Amniotic epithelial cell (primary cell): ENCODE results near the gene OIP5.
A peak's percentile ranks its signal among the peaks of the same experiment; 100 is the strongest.
"Not testable (repeated sequence)": the region's sequence is repeated elsewhere in the genome, so short reads cannot be mapped to it uniquely, and the experiment has no call there.

Experiments
- DNase-seq: peaks from one replicate; pipeline ENCODE4 v3.0.0-alpha.2; 2010; ENCODE audit warnings: low read depth

OIP5 gene

DNA sequence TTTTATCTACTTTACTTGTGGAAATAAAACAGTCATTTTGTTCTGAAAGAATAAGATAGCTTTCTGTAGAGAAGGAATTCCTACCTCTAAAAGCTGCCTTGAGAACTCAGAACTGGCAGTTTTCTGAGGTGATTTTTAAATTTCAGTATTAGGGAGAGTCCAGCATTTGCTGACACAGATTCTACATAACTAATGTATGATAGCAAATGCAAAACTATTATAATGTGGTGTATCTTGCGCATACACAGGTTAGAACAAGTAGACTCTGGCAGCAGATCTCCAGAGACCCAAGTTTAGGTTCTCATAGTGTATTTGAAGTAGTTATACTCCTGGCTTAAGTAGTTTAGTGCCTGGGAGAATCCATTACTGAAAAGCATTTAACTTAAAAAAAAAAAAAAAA is 30.8 kb downstream of the OIP5 start:
- DNase-seq = no peak

DNA sequence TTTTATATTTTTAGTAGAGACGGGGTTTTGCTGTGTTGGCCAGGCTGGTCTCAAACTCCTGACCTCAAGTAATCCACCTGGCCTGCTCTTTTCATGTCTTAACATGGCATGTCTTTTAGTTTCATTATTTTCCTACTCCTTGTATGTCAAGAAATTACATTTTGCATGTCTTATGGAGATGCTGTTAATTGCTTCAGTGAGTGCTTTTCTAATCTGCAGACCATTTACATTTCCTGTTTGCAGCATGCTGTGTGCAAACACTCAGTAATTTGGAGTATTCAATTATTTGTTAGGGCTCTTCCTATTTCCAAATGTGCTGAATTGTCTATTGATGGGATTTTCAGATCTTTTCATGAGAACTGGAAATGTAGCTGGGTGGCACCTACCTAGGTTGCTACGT is 31.3 kb downstream of the OIP5 start:
- not testable (repeated sequence) for DNase-seq

DNA sequence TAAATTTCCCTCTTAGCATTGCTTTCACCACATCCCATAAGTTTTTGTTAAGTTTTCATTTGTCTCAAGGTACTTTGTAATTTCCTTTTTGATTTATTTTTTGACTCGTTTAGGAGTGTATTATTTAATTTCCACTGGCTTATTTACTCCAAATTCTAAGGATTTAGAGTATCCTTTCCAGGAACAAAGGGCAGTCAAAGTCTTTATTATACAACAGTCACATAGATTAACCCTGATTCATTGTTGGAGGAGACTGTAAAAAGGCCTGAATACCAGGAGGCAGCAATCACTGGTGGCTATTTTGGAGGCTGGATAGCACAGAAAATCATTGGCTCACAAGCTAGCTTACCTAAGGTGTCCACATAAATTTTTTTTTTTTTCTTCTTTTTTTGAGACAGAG is 39.9 kb downstream of the OIP5 start:
- DNase-seq = no peak

DNA sequence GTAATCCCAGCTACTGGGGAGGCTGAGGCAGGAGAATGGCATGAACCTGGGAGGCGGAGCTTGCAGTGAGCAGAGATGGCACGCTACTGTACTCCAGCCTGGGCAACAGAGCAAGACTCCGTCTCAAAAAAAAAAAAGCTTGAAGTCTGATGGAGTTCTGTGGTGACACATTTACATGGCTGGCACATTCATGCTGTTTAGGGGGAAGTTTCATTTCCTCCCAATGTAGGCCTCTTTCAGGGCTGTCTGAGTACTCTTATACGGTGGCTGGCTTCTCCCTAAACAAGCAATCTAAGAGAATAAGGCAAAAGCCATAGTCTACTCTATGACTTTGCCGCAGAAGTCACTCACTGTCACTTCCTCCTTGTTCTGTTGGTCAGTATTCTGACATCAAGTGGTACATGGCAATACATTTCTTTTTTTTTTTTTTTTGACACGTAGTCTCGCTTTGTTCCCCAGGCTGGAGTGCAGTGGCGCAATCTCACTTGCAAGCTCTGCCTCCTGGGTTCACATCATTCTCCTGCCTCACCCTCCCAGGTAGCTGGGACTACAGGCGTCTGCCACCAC is 41.2 kb downstream of the OIP5 start:
- no peak for DNase-seq

DNA sequence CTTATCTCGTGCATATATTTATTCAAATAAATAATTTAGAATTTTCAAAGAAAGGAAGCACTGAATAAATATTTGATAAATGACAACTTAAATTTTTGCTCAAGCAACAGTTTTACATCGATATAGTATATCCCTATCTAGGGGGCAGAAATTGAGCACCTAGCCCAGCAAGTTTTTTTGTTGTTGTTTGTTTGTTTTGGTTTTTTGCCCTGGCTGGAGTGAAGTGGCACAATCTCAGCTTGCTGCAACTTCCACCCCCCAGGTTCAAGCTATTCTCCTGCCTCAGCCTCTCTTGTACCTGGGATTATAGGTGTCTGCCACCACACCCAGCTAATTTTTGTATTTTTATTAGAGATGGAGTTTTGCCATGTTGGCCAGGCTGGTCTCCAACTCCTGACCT is 42.4 kb downstream of the OIP5 start:
- DNase-seq = no peak

DNA sequence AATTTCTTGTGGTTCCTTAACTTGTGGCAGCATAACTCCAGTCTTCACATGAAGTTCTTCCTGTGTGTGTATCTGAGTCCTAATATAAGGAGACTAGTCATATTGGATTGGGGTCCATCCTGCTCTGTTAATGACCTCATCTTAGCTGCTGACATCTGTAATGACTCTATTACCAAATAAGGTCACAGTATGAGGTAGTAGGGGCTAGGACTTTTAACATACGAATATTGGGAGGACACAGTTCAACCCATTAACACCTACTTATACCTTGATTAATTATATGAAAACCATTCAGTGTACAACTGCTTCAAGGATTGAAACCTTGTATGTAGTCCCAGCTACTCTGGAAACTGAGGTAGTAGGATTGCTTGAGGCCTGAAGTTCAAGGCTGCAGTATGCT is 43.9 kb downstream of the OIP5 start:
- no peak for DNase-seq

DNA sequence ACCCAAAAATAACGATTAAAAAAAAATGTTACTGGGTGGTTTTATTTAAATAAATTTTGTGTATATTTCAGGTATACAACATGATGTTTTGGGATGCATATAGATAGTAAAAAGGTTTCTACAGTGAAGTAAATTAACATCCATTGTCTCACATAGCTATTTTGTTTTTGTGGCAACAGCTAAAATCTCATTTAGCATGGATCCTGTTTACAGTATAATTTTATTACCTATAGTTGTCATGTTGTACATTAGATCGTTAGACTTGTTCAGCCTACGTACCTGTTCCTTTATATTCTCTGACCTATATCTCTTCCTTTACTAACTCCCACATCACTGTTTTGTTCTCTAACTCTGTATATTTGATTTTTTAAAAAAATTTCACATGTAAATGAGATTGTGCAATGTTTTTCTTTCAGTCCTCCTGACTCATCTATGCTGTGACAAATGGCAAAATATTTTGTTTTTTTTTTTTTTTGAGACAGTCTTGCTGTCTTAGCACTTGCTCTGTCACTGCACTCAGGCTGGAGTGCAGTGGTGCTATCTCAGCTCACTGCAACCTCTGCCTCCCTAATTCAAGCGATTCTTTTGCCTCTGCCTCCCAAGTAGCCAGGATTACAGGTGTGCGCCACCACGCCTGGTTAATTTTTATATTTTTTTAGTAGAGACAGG is 45.6 kb downstream of the OIP5 start:
- DNase-seq = peak; percentile 59

DNA sequence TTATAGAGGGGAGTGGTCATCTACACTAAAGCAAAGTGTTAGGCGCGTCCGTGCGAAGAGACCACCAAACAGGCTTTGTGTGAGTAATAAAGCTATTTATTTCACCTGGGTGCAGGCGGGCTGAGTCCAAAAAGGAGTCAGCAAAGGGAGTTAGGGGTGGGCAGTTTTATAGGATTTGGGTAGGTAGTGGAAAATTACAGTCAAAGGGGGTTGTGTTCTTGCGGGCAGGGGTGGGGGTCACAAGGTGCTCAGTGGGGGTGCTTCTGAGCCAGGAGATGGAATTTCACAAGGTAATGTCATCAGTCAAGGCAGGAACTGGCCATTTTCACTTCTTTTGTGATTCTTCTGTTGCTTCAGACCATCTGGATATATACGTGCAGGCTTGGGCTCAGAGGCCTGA is 47.1 kb downstream of the OIP5 start:
- no peak for DNase-seq

DNA sequence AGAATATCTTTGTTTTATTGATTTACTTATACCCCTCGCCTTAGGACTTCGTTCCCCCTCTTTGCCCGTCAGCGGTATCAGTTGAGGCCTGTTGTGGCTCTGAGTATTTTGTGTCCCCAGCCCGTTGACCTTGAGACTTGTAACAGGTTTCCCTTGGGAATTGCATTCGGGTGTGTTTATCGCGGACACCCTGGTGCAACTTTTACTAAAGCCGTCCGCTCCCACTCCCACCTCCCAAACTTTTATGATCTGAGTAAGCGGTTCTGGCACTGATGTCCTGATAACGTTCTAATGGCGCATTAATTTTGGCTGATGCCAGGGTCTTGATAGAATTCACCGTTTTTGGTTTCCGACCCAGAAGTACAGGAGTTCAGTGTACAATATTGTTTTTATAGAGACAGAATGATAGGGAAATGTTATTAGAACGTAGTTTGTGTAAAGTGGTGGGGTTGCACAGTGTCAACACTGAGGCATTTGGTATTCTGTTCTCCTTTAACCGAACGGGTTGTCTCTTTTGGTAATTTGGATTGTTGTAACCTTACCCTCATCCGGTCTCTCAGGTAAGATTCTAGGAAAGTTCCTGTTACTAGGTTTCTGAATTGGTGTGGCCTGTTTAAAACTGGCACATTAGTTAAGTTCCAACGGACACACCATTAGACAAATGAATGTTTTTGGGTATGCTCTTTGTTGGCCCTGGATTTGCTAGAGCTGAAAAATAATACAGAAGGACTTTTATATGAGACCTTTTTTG is 47.8 kb downstream of the OIP5 start:
- peak; percentile 20 for DNase-seq

DNA sequence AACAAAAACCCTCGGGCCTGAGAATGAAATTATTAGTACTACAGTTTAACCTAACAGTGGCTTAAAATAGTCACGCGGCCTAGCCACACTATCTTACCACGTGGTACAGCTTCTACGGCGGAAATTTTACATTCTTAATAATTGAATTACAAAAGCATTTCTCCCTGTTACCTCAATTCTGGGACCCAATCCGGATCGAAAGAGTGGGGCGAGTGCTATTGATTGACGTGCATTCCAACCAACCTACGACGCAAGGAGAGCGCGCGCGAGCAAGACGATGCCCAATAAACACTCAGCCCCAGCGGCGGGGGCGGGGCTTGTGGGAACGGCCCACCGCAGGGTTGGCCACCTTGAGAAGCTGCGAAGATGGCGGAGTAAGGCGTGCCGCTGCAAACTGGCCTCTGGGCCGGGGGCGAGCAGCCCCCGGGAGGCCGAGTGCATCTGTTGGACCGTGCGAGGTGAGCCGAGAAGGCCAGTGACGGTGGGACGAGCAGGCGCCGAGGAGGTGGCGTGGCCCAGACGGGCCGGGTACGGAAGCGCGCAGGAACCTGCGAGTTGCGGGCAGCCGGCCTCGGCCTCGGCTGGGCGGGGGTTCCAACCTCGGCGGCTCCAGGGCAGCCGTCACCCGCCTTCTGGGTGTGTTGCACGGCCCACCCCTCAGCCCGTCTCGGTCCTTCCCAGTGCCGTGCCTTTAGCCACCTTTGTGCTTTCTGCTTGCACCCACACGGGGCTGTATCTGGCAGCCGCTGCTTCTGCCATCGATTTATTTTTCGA is 48.6 kb downstream of the OIP5 start:
- DNase-seq = peak; percentile 99

DNA sequence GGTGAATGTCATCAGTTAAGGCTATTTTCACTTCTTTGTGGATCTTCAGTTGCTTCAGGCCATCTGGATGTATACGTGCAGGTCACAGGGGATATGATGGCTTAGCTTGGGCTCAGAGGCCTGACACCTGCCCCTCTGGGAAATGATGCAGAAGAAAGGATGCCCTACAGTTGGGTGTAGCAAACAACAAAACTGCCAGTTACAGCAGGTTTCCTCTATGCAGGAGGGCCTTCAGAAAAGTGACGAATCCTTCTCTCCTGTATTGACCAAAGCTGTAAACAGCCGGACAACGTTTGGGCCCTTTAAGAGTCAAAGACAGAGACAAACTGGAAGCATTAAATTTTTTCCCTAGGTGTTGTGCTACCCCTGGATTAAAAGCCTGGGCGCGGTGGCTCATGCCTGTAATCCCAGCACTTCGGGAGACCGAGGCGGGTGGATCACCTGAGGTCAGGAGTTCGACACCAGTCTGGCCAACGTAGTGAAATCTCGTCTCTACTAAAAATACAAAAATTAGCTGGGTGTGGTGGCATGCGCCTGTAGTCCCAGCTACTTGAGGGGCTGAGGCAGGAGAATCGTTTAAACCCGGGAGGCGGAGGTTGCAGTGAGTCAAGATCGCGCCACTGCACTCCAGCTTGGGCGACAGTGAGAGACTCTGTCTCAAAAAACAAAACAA is 49.3 kb downstream of the OIP5 start:
- not testable (repeated sequence) for DNase-seq

DNA sequence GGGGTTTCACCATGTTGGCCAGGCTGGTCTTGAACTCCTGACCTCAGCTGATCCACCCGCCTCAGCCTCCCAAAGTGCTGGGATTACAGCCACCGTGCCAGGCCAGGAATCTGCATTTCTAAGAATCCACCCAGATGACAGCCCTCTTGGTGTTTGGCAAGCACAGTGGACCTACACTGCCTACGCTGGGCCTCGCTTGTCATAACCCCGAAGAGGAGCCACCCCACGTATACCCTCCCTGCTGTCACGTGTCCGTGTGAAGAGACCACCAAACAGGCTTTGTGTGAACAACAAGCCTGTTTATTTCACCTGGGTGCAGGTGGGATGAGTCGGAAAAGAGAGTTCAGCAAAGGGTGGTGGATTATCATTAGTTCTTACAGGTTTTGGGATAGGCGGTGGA is 50.0 kb downstream of the OIP5 start:
- DNase-seq = not testable (repeated sequence)

DNA sequence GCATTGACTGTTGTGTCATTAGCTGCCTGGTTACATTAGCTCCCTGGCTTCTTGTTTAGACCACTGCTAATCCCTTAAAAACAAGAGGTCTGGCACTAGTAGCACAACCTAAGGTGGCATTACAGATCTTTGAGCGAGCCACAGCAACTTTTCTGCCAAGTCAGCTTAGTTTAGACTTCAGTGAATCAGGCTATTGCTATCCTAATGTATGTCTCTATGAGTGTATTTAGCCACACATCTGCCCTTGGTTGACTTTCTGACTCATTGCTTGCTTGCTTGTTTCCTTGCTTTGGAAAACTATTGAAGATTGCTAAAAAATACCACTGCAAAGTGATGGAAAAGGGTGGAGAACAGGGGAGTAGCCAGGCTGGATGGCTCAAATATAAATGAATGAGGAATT is 51.2 kb downstream of the OIP5 start:
- peak; percentile 93 for DNase-seq

DNA sequence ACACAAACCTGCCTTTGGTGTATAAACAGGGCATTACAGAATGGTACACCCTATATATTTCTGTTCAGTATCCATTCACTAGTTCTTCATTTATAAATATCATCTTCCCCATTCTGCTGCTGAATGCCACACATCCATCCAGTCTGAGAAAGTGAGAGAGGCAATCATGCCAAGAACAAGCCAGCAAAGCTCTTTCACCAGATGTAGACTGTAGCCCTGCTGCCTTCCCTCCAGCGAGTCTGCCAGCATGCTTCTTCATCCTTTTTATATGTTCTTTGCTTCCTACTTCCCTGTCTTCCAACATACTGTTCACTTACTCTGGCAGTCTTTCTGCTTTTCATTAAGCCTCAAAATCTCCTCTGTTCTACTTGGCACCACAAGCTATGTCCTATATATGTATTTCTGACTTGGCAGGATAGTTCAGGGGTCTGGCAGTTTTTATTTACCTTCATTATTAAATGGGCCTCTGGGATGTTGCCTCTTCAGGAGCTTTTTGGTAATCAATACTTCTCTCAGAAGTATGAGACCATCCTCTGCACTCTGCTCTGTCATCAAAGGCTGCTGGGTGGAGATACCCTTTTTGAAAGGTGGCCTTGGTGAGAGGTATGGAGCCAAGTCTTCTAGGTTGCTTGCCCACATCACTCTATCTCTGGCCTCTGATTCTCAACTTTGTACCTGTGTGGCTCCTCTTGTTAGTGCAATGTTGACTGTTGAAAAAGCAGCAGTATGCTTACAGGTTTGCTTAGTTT is 52.7 kb downstream of the OIP5 start:
- no peak for DNase-seq

DNA sequence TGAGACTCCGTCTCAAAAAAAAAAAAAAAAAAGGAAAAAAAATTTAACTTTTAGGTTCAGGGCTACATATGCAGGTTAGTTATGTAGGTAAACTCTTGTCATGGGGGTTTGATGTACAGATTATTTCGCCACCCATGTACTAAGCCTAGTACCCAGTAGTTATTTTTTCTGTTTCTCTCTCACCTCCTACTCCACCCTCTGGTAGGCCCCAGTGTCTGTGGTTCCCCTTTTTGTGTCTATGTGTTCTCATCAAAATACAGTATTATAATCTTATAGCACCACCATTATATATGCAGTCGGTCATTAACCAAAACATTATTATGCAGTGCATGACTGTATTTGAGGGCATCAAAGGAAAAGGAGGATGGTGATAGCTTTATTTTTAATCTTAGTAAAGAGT is 54.1 kb downstream of the OIP5 start:
- no peak for DNase-seq

DNA sequence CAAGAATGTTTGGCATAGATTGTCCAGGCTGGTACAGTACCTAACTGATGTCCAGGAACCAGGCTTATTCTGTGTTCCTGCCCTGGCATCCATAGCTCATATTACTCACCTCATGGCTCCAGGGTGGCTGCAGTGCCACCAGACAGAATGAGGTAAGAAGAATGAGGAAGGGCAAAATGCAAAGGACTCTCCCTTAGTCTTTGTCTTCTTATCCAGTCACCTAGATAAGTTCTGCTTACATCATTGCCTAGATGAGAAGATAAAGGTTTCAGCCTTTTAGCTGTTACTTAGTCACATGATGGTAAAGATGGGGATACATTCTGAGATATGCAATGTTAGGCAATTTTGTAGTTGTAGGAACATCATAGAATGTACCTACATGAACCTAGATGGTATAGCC is 55.6 kb downstream of the OIP5 start:
- DNase-seq = peak; percentile 54

DNA sequence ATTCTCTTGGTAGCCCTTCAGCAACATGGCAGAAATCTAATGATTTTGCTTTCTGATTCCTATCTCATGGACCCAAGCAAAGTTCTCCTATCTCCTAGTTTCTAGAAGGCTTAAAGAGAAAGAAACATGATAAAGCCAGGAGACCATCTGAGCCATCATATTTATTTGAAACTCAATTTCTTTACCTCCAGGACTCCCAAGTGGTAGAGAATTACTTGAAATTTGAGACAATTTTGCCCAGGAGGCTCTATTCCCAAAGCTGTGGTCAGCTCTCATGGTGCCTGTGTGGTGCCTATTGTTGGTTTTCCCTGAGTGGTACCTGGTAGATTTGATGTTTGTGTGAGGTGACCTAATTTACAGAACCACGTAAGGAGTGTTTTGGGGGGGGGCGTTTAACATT is 62.5 kb downstream of the OIP5 start:
- no peak for DNase-seq

DNA sequence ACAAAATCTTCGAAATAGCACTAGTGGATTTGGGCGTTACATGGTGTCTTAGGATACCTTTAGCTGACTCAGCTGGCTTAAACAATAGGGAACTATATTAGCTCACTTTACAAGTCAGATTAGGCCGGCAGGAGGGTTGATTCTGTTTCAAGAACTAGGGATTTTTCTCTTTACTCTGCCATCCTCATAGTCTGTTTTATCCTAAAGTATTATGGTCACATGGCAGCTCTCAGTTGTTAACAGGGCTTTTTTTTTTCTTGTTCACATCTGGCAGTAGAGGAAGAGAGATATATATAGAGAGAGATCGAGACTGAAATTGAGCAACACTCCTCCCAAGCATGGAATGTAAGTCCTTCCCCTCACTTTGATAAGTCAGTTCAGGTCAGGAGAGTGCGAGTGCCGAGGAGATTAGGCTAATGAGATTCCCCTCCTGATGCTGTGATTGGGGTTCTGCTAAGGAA is 68.5 kb downstream of the OIP5 start:
- DNase-seq = peak; percentile 93

DNA sequence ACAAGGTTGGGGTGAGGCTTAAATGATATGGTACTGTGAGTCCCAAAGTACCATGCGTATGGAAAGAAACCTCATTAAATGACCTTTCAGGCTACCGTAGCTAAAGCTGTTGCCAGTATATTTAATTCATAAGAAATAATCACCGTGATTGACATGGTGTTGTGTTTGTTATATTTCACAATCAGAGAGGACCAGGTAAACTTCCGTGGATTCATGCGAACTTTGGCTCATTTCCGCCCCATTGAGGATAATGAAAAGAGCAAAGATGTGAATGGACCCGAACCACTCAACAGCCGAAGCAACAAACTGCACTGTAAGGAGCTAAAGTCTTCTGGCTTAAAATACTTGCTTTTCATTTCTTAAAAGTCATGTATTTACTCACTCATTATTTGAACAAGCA is 69.8 kb downstream of the OIP5 start:
- no peak for DNase-seq

DNA sequence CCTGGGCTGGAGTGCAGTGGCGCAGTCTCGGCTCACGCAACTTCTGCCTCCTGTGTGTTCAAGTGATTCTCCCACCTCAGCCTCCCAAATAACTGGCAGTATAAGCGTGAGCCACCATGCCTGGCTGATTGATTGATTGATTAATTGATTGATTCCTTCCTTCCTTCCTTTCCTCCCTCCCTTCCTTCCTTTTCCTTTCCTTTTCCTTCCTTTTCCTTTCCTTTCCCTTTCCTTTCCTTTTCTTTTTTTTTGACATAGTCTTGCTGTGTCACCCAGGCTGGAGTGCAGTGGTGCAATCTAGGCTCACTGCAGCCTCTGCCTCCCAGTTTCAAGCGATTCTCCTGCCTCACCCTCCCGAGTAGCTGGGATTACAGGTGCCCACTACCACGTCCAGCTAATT is 71.5 kb downstream of the OIP5 start:
- not testable (repeated sequence) for DNase-seq

DNA sequence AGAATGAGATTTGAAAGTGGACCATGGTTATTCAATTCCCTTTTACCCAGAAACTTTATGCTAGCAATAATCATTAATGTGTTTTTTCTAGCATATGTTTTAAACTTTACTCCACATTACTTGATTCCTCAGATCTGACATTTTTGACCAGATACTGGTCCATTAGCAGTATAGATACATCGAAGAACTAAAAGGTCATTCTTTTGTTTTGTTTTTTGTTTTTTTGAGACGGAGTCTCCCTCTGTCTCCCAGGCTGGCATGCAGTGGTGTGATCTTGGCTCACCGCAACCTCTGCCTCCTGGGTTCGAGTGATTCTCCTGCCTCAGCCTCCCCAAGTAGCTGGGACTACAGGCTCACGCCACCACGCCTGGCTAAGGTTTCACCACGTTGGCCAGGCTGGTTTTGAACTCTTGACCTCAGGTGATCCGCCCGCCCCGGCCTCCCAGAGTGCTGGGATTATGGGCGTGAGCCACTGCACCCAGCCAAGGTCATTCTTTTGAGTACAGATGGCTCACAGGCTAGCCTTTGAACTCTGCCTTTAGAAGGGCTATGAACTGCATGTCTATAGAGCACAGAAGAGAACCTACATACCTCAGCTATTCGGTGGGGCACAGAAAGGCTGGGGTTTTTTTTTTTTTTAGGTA is 72.7 kb downstream of the OIP5 start:
- DNase-seq = no peak
